ENCODE data around the gene ORM1.

Gene ORM1

DNA sequence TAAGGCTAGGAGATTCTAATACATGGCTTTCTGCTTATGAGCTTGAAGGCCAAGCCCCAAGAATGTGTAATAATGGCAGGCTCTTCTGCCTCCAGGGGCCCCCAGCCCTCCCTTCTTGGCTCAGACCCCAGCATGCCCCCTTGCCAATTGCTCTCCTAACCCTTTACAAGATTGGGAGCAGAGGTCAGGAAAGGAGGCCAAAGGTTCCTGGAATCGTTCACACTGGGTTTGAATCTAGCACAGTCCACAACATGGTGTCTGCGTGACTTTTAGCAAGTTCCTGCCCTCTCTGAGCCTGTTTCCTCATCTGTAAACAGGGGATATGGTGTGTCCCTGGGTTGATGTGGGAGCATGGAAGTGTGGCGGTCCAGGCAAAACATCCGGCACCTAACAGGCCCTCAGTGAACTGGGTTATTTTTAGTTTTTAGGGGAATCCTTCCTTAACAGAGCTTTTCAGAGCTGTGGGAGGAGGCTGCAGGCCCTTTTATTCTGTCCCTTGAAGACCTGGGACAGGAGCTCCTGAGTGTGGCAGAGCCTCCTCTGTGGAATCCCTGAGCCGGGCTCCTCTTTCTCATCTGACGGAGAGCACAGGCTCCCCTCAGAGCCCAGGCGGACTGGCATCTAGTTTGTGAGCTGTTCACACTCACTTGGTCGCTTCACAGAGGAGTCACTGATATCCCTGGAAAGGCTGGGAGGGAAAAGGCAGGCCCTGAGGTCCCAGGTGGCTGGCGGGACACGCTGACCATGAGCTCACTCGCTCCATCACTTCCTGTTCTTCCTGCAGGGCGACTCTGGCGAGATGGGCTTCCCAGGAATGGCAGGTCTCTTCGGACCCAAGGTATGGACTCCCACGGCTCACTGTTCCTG is 23.4 kb upstream of the ORM1 start:
- Histone ChIP-seq H3K4me1 (ENCODE audit: insufficient read depth, low read length, poor library complexity, severe bottlenecking) (no peaks in the 10 kb centered on the region), H3K79me2 (ENCODE audit: insufficient read depth, low read length) (no peaks in the 10 kb centered on the region), H3K36me3 (ENCODE audit: insufficient read depth, low read length) (no peaks in the 10 kb centered on the region), H4K20me1 (ENCODE audit: insufficient read depth, low read length, poor library complexity, severe bottlenecking) (no peaks in the 10 kb centered on the region), H3K4me2 (ENCODE audit: low read depth, low read length, poor library complexity, severe bottlenecking) (no peak overlapping the region), H2AFZ (ENCODE audit: low read length) (no peak overlapping the region), H3K27me3 (ENCODE audit: insufficient read depth, low read length, poor library complexity, severe bottlenecking) (no peaks in the 10 kb centered on the region), H3F3A (ENCODE audit: low read depth) (no peaks in the 10 kb centered on the region), H3K4me3 (ENCODE audit: low read length, poor library complexity, severe bottlenecking) (no peak overlapping the region), H3K9me3 (ENCODE audit: insufficient read depth, low read depth, low read length) (no peaks in the 10 kb centered on the region; the same call in 1 of the 2 replicates), H3K9ac (ENCODE audit: low read depth, low read length, poor library complexity, severe bottlenecking) (no peak overlapping the region), H3K9me2 (replicated peaks; ENCODE audit: low read depth, low read length) (no peaks in the 10 kb centered on the region)
- no peak for TF ChIP-seq EZH2phosphoT487 (IDR thresholded peaks at IDR 0.05; ENCODE audit: borderline replicate concordance)
- TF ChIP-seq, protein P1, sequence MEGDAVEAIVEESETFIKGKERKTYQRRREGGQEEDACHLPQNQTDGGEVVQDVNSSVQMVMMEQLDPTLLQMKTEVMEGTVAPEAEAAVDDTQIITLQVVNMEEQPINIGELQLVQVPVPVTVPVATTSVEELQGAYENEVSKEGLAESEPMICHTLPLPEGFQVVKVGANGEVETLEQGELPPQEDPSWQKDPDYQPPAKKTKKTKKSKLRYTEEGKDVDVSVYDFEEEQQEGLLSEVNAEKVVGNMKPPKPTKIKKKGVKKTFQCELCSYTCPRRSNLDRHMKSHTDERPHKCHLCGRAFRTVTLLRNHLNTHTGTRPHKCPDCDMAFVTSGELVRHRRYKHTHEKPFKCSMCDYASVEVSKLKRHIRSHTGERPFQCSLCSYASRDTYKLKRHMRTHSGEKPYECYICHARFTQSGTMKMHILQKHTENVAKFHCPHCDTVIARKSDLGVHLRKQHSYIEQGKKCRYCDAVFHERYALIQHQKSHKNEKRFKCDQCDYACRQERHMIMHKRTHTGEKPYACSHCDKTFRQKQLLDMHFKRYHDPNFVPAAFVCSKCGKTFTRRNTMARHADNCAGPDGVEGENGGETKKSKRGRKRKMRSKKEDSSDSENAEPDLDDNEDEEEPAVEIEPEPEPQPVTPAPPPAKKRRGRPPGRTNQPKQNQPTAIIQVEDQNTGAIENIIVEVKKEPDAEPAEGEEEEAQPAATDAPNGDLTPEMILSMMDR (conservative IDR thresholded peaks at IDR 0.05; ENCODE audit: low read length), result no peak

DNA sequence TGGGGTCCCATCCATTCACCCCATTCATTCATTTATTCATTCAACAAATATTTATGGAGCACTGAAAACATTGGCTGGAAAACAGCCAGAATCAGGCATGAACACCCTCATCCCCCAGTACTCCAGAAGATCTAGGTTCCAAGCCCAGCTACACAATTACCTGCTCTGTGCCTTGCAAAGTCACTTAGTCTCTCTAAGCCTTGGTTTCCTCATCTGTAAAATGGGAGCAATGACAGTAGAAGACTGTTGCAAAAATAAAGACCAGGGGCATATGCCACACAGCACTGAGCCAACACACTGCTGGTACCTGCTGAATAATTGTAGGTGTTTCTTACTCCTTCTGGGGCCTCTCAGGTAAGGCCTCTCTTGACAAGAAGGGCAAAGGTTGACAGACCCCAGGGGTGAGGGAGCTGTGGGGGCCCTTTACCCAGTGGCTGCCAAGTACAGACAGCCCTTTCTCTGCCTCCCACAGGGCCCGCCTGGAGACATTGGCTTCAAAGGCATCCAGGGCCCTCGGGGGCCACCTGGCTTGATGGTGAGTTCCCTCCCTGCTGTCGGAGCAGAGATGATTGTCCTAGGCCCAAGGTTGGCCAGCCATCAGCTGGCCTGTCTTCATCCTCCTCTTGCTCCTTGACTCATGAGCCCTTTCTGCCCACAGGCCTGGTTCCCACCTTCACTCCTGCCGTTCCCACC is 22.6 kb upstream of the ORM1 start:
- TF ChIP-seq, protein P1 (conservative IDR thresholded peaks at IDR 0.05; ENCODE audit: low read length), result no peak
- no peak for TF ChIP-seq EZH2phosphoT487 (IDR thresholded peaks at IDR 0.05; ENCODE audit: borderline replicate concordance)
- Histone ChIP-seq H3K4me3 (ENCODE audit: low read length, poor library complexity, severe bottlenecking) (no peak overlapping the region), H3K9me2 (replicated peaks; ENCODE audit: low read depth, low read length) (no peaks in the 10 kb centered on the region), H3K9me3 (ENCODE audit: insufficient read depth, low read depth, low read length) (no peaks in the 10 kb centered on the region; the same call in 1 of the 2 replicates), H3K9ac (ENCODE audit: low read depth, low read length, poor library complexity, severe bottlenecking) (no peak overlapping the region), H3K4me2 (ENCODE audit: low read depth, low read length, poor library complexity, severe bottlenecking) (no peak overlapping the region), H3K36me3 (ENCODE audit: insufficient read depth, low read length) (no peaks in the 10 kb centered on the region), H3K27me3 (ENCODE audit: insufficient read depth, low read length, poor library complexity, severe bottlenecking) (no peaks in the 10 kb centered on the region), H3K4me1 (ENCODE audit: insufficient read depth, low read length, poor library complexity, severe bottlenecking) (no peaks in the 10 kb centered on the region), H3F3A (ENCODE audit: low read depth) (no peaks in the 10 kb centered on the region), H2AFZ (ENCODE audit: low read length) (no peak overlapping the region), H3K79me2 (ENCODE audit: insufficient read depth, low read length) (no peaks in the 10 kb centered on the region), H4K20me1 (ENCODE audit: insufficient read depth, low read length, poor library complexity, severe bottlenecking) (no peaks in the 10 kb centered on the region)

DNA sequence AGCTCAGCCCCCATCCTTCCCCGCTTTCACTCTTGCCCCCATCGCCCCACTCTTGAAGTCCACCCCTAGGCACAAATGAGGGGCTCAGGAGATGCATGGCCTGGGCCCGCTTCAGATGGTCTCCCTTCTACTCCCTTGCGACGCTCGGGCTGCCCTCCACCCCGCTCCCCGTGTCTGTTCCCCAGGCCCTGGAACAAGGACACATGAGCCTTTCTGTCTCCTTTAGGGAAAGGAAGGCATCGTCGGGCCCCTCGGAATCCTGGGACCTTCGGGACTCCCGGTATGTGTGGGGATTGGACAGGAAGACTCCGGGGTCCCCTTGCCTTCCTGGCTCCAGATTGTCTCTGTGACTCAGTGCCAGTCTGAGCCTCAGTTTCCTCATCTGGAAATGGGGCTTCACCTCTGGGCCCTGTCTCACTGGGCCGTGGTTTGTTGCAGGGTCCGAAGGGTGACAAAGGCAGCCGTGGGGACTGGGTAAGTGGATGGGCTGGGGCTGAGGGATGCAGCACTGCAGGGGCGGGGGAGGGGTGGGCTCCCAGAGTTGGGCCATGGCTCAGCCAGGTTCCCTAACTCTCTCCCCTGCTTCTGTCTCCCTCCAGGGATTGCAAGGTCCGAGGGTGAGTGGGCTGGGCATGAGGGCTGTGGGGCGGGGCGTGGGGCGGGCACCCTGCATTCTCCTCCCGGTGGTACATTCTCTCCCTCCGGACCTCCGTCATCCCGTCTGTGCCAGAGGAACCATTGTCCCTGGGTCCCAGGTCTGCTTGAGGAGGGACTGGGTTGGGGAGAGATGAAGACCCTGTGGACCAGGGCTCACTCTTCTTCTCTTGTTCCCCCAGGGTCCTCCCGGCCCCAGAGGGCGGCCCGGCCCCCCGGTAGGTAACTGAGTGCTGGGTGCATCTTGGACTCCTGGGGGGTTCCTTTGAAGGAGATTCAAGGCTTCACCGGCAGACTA is 21.8 kb upstream of the ORM1 start:
- no peaks in the 10 kb centered on the region for H3K9me2 ChIP-seq (replicated peaks; ENCODE audit: low read depth, low read length)
- no peaks in the 10 kb centered on the region for H4K20me1 ChIP-seq (ENCODE audit: insufficient read depth, low read length, poor library complexity, severe bottlenecking)
- no peak overlapping the region for H3K4me3 ChIP-seq (ENCODE audit: low read length, poor library complexity, severe bottlenecking)
- H3K27me3 ChIP-seq (ENCODE audit: insufficient read depth, low read length, poor library complexity, severe bottlenecking), result no peaks in the 10 kb centered on the region
- H3K79me2 ChIP-seq (ENCODE audit: insufficient read depth, low read length), result no peaks in the 10 kb centered on the region
- H3F3A ChIP-seq (ENCODE audit: low read depth), result no peaks in the 10 kb centered on the region
- no peak overlapping the region for H3K9ac ChIP-seq (ENCODE audit: low read depth, low read length, poor library complexity, severe bottlenecking)
- no peak overlapping the region for H2AFZ ChIP-seq (ENCODE audit: low read length)
- no peak overlapping the region for H3K4me2 ChIP-seq (ENCODE audit: low read depth, low read length, poor library complexity, severe bottlenecking)
- H3K4me1 ChIP-seq (ENCODE audit: insufficient read depth, low read length, poor library complexity, severe bottlenecking), result no peaks in the 10 kb centered on the region
- no peaks in the 10 kb centered on the region for H3K9me3 ChIP-seq (ENCODE audit: insufficient read depth, low read depth, low read length)
- no peaks in the 10 kb centered on the region for H3K36me3 ChIP-seq (ENCODE audit: insufficient read depth, low read length)
- TF ChIP-seq EZH2phosphoT487 (IDR thresholded peaks at IDR 0.05; ENCODE audit: borderline replicate concordance), result no peak
